Stimulated activated naive CD8-positive, alpha-beta T cell treated with anti-CD3 and anti-CD28 coated beads, Interleukin-15, amount 100 ng/mL, for 72 hours (primary cell): Measurements from ENCODE around the gene FBXO31.
A peak's percentile ranks its signal among the peaks of the same experiment; 100 is the strongest.

Experiments used
- ATAC-seq: fragments of 150-1000 bp; cut with Tn5 transposase; 2 replicates; pipeline ENCODE4 v1.10.0; 2021; ENCODE audit warnings: mild to moderate bottlenecking, moderate library complexity
- DNase-seq, 2 donors: peaks; one replicate each; pipeline ENCODE4 v3.0.0; 2021 to 2022
- H3K27ac Mint-ChIP-seq, 2 donors: one replicate each; pipeline ENCODE4 v1.8.0; 2022; ENCODE audit warnings: mild to moderate bottlenecking in 2 of 2, mixed read lengths in 2 of 2, moderate library complexity in 2 of 2
- H3K27me3 Mint-ChIP-seq: one replicate; pipeline ENCODE4 v1.8.0; 2022; ENCODE audit warnings: mixed read lengths
- H3K4me1 Mint-ChIP-seq: one replicate; pipeline ENCODE4 v1.8.0; 2022; ENCODE audit warnings: mild to moderate bottlenecking, mixed read lengths
- H3K4me3 Mint-ChIP-seq, 2 donors: one replicate each; pipeline ENCODE4 v1.8.0; 2022; ENCODE audit warnings: mild to moderate bottlenecking in 2 of 2, mixed read lengths in 2 of 2, moderate library complexity in 1 of 2
- H3K9me3 Mint-ChIP-seq, 2 donors: one replicate each; pipeline ENCODE4 v1.8.0; 2022; ENCODE audit warnings: mixed read lengths in 2 of 2

FBXO31 gene

DNA sequence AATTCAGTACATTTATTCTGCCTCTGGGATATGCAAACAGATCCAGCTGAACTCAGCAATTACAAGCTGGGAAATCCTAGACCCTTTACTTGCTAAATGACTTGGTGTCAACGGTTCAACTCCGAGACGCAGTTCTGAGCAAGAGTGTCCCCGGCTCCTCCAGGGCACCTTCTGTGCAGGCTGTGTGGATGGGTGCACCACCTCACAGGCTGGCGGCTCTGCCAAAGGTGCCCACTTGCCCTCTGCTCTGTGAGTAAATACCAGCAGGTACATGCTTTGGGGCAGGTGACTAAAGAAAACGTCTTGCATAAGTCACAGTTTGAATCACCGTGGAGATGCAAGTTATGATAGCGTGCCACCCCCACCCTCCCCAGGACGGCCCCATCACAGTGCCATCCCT lies 31.9 kb upstream of the FBXO31 start:
- H3K9me3 Mint-ChIP-seq = no peaks in the 10 kb centered on the region
- DNase-seq = no peak
- no peak for ATAC-seq
- H3K27me3 Mint-ChIP-seq = no peaks in the 10 kb centered on the region
- no peak overlapping the region for H3K4me3 Mint-ChIP-seq
- no peak overlapping the region for H3K27ac Mint-ChIP-seq
- H3K4me1 Mint-ChIP-seq = no peaks in the 10 kb centered on the region

GRCh38 chr16:87414251-87414680 lies 30.7 kb upstream of the FBXO31 start:
- Mint-ChIP-seq H3K4me3 (no peak overlapping the region), H3K4me1 (no peaks in the 10 kb centered on the region), H3K27ac (no peak overlapping the region), H3K27me3 (no peaks in the 10 kb centered on the region), H3K9me3 (no peaks in the 10 kb centered on the region)
- DNase-seq = no peak
- ATAC-seq = no peak

DNA sequence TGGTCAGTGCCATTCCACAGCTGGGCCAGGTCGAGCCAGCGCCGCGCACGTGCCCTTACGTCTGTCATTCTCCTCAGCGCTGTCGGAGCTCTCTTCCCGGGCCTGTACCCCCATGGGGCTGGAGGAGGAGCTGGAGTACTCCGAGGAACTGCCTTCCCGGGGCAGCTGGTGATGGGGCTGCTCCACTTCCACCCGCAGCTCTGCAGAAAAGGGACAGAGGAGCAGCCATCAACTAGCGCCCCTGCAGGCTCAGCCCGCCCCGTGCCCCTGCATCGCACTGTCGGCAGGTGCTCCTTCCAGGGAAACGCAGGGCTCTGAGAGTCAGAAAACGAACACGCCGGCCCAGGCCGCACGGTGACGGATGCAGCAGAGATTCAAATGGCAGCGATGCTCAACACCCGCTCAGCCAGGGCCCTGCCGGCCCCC lies 29.4 kb upstream of the FBXO31 start:
- DNase-seq (no peak), ATAC-seq (no peak)
- H3K4me3 Mint-ChIP-seq = no peak overlapping the region
- peak overlapping the region in 1 of 2 donors; percentile 71 for H3K27ac Mint-ChIP-seq
- no peaks in the 10 kb centered on the region for H3K4me1 Mint-ChIP-seq
- H3K27me3 Mint-ChIP-seq = no peaks in the 10 kb centered on the region
- H3K9me3 Mint-ChIP-seq = no peaks in the 10 kb centered on the region

DNA sequence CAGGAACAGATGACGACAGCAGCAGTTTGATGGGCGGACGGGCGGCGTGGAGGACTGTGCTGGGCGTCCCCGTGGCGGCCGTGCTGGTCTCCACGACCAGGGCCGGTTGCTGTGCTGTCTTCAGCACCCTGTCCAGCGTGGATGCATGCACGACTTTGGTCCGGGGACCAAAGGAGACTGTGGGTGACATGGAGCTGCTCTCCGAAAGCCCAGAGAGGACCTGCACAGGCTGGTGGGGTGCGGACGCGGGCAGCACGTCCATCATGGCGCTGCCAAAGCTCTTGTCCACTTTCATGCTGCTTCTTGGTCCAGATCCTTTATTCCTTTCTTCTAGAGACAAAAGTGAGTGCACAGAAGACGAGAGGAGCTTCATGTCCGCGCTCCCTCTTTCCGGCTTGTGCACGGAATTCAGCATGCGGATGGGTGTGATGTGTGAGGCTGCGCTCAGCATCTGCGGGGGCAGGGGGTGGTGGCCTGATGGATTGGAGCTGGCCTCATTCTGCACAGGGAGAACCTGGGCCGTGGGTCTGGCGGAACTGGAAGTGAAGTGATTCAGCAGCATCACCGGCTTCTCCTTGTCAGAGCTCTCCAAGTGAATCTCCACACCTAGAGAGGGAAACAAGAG lies 28.9 kb upstream of the FBXO31 start:
- no peaks in the 10 kb centered on the region for H3K27me3 Mint-ChIP-seq
- no peak for DNase-seq
- H3K27ac Mint-ChIP-seq = peak overlapping the region in 1 of 2 donors; percentile 74

DNA sequence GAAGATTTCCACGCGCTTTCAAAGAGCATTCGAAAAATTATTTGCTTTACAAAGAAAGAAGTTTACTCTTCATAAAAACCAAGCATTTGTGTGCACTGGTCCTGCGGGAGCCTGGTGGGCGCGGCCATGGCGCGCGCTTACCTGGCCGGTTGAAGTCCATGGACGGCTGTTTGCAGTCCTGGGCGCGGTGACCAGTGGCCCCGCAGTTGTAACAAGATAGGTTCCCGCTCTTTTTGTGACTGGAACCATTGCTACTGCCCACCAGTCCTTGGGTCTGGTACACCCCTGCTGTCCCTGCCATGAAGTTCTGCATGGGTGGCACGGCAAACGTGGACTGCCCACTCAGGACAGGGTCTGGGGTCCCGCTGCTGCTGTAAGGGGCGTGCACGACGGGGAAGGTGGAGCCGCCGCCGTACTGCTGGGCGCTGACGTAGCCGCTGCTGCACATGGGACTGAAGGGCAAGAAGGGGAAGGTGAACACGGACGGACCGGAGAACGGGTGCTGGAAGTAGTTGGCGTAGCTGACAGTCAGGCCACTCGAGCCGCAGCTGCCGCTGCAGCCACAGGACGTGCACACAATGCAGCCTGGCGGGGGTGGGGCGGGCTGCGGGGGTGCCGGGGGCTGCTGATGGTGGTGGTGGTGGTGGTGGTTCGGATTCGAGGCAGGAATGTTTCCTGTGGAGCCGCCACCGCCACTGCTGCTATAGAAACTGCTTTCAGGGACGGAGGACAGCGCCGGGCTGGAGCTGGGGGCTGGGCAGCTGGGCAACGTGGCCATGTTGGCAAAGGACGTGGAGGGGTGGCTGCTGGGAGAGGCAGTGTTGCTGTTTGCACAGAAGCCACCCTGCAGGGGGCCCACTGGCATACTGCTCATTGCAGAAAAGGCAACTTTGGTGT lies 28.0 kb upstream of the FBXO31 start:
- Mint-ChIP-seq H3K27ac (peak overlapping the region in 1 of 2 donors; percentile 74), H3K9me3 (no peaks in the 10 kb centered on the region), H3K4me1 (no peaks in the 10 kb centered on the region), H3K4me3 (no peak overlapping the region), H3K27me3 (no peaks in the 10 kb centered on the region)
- DNase-seq = no peak
- no peak for ATAC-seq

More for the DNA sequence above, 28.9 kb upstream of the FBXO31 start:
- Mint-ChIP-seq H3K9me3 (no peaks in the 10 kb centered on the region), H3K4me1 (no peaks in the 10 kb centered on the region), H3K4me3 (no peak overlapping the region)
- ATAC-seq = no peak

DNA sequence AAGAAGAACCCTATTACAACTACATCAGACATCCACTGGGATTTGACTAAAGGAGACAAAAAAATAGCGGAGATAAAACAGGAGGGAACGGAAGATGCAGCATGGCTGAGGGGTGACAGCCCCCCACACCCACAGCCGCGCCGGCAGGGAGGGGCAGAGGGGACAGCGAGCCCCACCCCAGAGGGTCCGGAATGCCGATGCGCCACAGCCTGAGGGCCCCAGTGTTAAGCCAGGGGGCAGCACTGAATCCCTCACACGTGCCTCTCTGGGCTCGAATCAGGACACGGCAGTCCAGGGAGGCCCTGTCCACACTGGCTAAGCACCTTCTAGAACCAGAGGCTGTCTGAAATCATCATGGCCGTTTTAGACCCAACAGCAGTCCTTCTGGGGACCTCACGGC lies 27.4 kb upstream of the FBXO31 start:
- no peak overlapping the region for H3K4me3 Mint-ChIP-seq
- H3K9me3 Mint-ChIP-seq = no peaks in the 10 kb centered on the region
- DNase-seq (no peak), ATAC-seq (no peak)
- H3K4me1 Mint-ChIP-seq = no peaks in the 10 kb centered on the region
- no peaks in the 10 kb centered on the region for H3K27me3 Mint-ChIP-seq
- no peak overlapping the region for H3K27ac Mint-ChIP-seq

DNA sequence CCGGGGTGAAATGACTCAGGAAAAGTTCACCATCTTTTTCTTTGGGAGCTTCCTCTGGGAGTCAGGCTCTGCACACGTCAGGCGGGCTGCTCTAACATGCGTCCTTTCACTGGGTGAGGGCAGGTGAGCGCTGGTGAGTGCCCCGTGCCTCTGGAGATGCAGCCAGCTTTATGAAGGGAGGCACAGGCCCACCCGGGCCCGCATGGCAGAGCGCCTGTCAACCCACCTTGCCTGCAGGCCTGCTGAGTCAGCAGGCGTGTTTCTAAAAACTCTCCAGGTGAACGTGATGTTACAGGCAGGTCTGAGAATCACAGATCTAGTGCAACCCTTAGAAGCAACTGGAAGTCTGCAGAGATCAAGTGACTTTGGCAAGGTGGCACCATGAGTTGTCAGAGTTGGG lies 27.0 kb upstream of the FBXO31 start:
- Mint-ChIP-seq H3K27me3 (no peaks in the 10 kb centered on the region), H3K4me1 (no peaks in the 10 kb centered on the region), H3K27ac (no peak overlapping the region), H3K4me3 (no peak overlapping the region), H3K9me3 (no peaks in the 10 kb centered on the region)
- no peak for ATAC-seq
- DNase-seq = no peak

DNA sequence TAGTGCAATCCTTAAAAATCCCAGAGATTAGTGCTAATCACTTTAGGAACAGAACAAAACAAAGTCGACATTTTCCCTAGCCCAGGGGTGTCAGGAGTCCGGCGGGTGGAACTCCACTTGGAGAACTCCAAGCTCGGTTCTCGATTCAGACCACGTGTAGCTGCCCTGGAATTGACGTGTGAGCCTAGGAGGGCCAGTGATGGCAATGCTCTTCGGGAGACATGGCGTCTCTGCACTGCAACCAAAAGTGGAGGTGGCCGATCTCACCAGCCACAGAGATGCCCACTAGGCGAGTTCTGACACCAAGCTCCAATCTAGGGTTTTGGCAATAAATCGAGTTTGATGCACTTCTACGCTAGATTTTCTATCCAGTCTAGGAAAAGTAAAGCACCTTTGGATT lies 26.2 kb upstream of the FBXO31 start:
- no peaks in the 10 kb centered on the region for H3K27me3 Mint-ChIP-seq
- H3K4me1 Mint-ChIP-seq = no peaks in the 10 kb centered on the region
- H3K4me3 Mint-ChIP-seq = no peak overlapping the region
- DNase-seq (no peak), ATAC-seq (no peak)
- H3K9me3 Mint-ChIP-seq = no peaks in the 10 kb centered on the region
- no peak overlapping the region for H3K27ac Mint-ChIP-seq

DNA sequence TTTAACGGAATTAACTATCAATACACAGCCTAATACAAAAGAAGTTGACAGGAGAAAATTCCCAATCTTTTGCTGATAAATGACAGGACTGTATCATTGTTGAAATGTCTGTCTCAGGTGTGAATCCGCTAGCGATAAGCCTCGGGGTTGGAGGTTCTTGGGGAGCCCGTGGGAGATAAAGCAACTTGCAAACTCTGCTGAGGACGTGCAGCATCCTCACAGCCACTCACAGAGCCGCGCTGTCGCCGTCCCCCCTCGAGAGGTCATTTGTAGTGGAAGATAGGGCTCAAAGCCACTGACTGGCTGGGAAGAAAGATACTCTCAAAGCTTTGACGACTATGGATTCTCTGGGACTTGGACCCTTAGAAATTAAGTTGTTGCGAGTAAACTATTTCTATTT lies 25.6 kb upstream of the FBXO31 start:
- H3K27ac Mint-ChIP-seq = peak overlapping the region in 1 of 2 donors; percentile 27
- H3K4me1 Mint-ChIP-seq = no peaks in the 10 kb centered on the region
- DNase-seq (no peak), ATAC-seq (no peak)
- no peaks in the 10 kb centered on the region for H3K27me3 Mint-ChIP-seq
- H3K9me3 Mint-ChIP-seq = no peaks in the 10 kb centered on the region
- H3K4me3 Mint-ChIP-seq = no peak overlapping the region

GRCh38 chr16:87407511-87408112 lies 24.0 kb upstream of the FBXO31 start:
- ATAC-seq (peak; percentile 54), DNase-seq (no peak)
- Mint-ChIP-seq H3K27me3 (no peaks in the 10 kb centered on the region), H3K9me3 (no peaks in the 10 kb centered on the region), H3K27ac (peak overlapping the region; percentile 13 to 80), H3K4me1 (no peaks in the 10 kb centered on the region), H3K4me3 (no peak overlapping the region)

DNA sequence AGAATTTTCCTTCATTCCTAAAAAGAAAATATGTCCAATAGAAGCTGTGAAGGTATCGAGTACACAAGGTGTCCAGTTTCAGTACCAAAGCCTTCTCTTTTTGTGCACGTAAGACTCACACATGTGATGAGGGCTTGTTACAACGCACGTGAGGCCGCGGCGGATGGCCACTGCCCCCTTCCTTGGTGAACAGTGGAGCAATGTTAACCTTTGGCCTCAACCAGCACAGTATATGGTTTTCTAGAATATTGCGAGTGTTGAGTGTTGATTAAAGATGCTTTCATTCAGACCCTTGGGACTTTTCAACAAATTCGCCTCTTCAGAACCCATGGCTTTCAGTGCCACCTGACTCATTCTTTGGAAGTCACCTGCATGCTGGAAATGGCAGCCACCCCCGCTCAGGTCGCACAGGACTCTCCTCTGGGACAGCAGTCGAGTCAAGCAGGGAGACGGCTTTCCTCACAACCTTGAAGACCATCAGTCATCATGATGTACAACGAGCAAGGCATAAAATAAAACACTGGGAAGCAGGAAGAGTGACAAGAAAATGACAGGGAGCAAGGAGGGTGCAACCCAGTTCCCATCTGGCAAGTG lies 23.0 kb upstream of the FBXO31 start:
- ATAC-seq (no peak), DNase-seq (no peak)
- Mint-ChIP-seq H3K4me3 (no peak overlapping the region), H3K27ac (no peak overlapping the region), H3K27me3 (no peaks in the 10 kb centered on the region), H3K9me3 (no peaks in the 10 kb centered on the region), H3K4me1 (no peaks in the 10 kb centered on the region)

GRCh38 chr16:87404764-87405625 lies 21.4 kb upstream of the FBXO31 start:
- DNase-seq (no peak), ATAC-seq (peak; percentile 55)
- Mint-ChIP-seq H3K4me1 (no peaks in the 10 kb centered on the region), H3K4me3 (no peak overlapping the region), H3K9me3 (no peaks in the 10 kb centered on the region), H3K27ac (peak overlapping the region in 1 of 2 donors; percentile 83), H3K27me3 (no peaks in the 10 kb centered on the region)

- H3K27ac Mint-ChIP-seq = peak overlapping the region in 1 of 2 donors; percentile 98
- peaks cover 30% of the 10 kb centered on the region for H3K4me1 Mint-ChIP-seq
- no peaks in the 10 kb centered on the region for H3K9me3 Mint-ChIP-seq
- H3K4me3 Mint-ChIP-seq = peak overlapping the region in 1 of 2 donors; percentile 54
- DNase-seq = no peak
- H3K27me3 Mint-ChIP-seq = no peaks in the 10 kb centered on the region
- ATAC-seq = no peak
Measured at GRCh38 chr16:87395181-87395842, 11.7 kb upstream of the FBXO31 start.

DNA sequence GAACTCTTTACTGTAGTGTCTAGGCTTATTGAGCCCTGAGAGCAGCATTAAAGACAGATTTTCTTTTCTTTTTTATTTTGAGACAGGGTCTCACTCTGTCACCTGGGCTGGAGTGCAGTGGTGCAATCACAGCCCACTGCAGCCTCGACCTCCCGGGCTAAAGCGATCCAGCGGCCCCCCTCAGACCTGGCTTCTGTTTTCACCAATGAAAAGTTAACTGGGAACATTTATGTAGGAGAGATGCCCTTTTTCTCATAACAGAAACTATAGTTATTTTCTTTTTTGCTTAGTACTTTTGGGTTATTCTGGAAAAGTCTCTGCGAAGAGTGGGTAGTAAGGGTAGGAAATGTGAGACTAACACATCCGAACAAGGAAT lies 10.1 kb upstream of the FBXO31 start:
- Mint-ChIP-seq H3K27ac (peak overlapping the region in 1 of 2 donors; percentile 98), H3K9me3 (no peaks in the 10 kb centered on the region), H3K27me3 (no peaks in the 10 kb centered on the region), H3K4me3 (peak overlapping the region; percentile 91), H3K4me1 (peaks cover 42% of the 10 kb centered on the region)
- no peak for DNase-seq
- no peak for ATAC-seq
